ENCODE results near the gene NLRC3.

GRCh38 chr16:3594316-3595109 lies 17.3 kb upstream of the NLRC3 start:
- no peak for TF ChIP-seq CTCF (IDR thresholded peaks at IDR 0.05)
- no peak for TF ChIP-seq POLR2AphosphoS5 (IDR thresholded peaks at IDR 0.05; ENCODE audit: low read depth, low read length)
- no peak for TF ChIP-seq REST (IDR thresholded peaks at IDR 0.05; ENCODE audit: insufficient read depth in 1 of 2, low read depth in 2 of 2, low read length in 1 of 2)
- TF ChIP-seq TCF7L2 (IDR thresholded peaks at IDR 0.05; ENCODE audit: low read depth, low read length): no peak

All from Panc1 (cell line).